PC-9 (cell line): ENCODE data around the gene FRMD8. TPM values are rescaled to one million over a fixed set of nuclear protein-coding genes. Genes with fewer than 3 reads are reported as not detected.
A peak's percentile ranks its signal among the peaks of the same experiment; 100 is the strongest.

Experiments used
- BruUV-seq: library from RNA; stranded (reverse); fragments of 400-500 nt; replicated peaks from 2 replicates; lab custom pipeline; 2021; lab: Mats Ljungman, UMichigan
- CTCF ChIA-PET: fragments of 300-600 bp; sonication (Branson Sonifier 250); formaldehyde crosslinking; loops from one replicate; lab custom pipeline; 2022; ENCODE audit warnings: antibody characterized with exemption; lab: Charles Lee
- POLR2A ChIA-PET: fragments of 300-600 bp; sonication (Branson Sonifier 250); formaldehyde crosslinking; loops from one replicate; lab custom pipeline; 2022; ENCODE audit warnings: antibody characterized with exemption; ENCODE audit not compliant: unreplicated experiment; lab: Charles Lee
- DNase-seq, 2 experiments: peaks; one replicate each; pipeline versions ENCODE4 v3.0.0 to v3.0.0-alpha.2; 2015 to 2022; ENCODE audit warnings: mixed read lengths in 1 of 2
- H2AFZ ChIP-seq: fragments of 200-600 bp; sonication (generic); 2 replicates; pipeline ENCODE4 v1.8.1; 2017; ENCODE audit warnings: antibody characterized with exemption
- H3F3A ChIP-seq: fragments of 200-600 bp; sonication (generic); 2 replicates; pipeline ENCODE4 v1.8.1; 2017; ENCODE audit warnings: antibody characterized with exemption, mild to moderate bottlenecking, low read depth; ENCODE audit not compliant: insufficient read depth
- H3K27ac ChIP-seq: fragments of 200-600 bp; sonication (generic); 2 replicates; pipeline ENCODE4 v1.6.1; 2016; ENCODE audit warnings: mixed run types
- H3K27me3 ChIP-seq: fragments of 200-600 bp; sonication (generic); 2 replicates; pipeline ENCODE4 v1.6.1; 2016; ENCODE audit warnings: low read depth, mixed run types; ENCODE audit not compliant: insufficient read depth
- H3K36me3 ChIP-seq: fragments of 200-600 bp; sonication (generic); 2 replicates; pipeline ENCODE4 v1.6.1; 2016; ENCODE audit warnings: low read depth, mixed run types
- H3K4me1 ChIP-seq: fragments of 200-600 bp; sonication (generic); replicated peaks from 2 replicates; pipeline ENCODE4 v1.6.1; 2016; ENCODE audit warnings: mixed run types; ENCODE audit not compliant: insufficient read depth
- H3K4me2 ChIP-seq: fragments of 200-600 bp; sonication (generic); 2 replicates; pipeline ENCODE4 v1.6.1; 2017; ENCODE audit warnings: mixed run types
- H3K4me3 ChIP-seq: fragments of 200-600 bp; sonication (generic); 2 replicates; pipeline ENCODE4 v1.6.1; 2016; ENCODE audit warnings: mixed run types
- H3K79me2 ChIP-seq: fragments of 200-600 bp; sonication (generic); 2 replicates; pipeline ENCODE4 v1.6.1; 2017; ENCODE audit warnings: low read depth, mixed run types
- H3K9me2 ChIP-seq: fragments of 200-600 bp; sonication (generic); 2 replicates; pipeline ENCODE4 v1.8.1; 2017; ENCODE audit warnings: mild to moderate bottlenecking; ENCODE audit not compliant: insufficient read depth
- H3K9me3 ChIP-seq: fragments of 200-600 bp; sonication (generic); 2 replicates; pipeline ENCODE4 v1.8.1; 2016; ENCODE audit warnings: low read depth; ENCODE audit not compliant: insufficient read depth
- H4K20me1 ChIP-seq: fragments of 200-600 bp; sonication (generic); 2 replicates; pipeline ENCODE4 v1.8.1; 2017; ENCODE audit not compliant: insufficient read depth
- CTCF ChIP-seq: fragments of 200-600 bp; sonication (generic); conservative IDR thresholded peaks from 2 replicates; pipeline ENCODE4 v1.6.1; 2017; ENCODE audit warnings: mixed run types, antibody characterized with exemption, mild to moderate bottlenecking, moderate library complexity
- EZH2 ChIP-seq: fragments of 200-600 bp; sonication (generic); IDR thresholded peaks from 2 replicates; pipeline ENCODE4 v1.8.0; 2017; ENCODE audit warnings: antibody characterized with exemption, low read depth
- intact Hi-C: fragments of 100-400 bp; cut with micrococcal nuclease; formaldehyde crosslinking; loops from one replicate; pipeline ENCODE4 v1.10.0; 2022; ENCODE audit not compliant: unreplicated experiment
- total RNA-seq: library from RNA; stranded (reverse); gene quantifications from 2 replicates; pipeline ENCODE4 v1.2.3, GENCODE V29; 2021

Gene FRMD8
- total RNA-seq, 1 experiment from 2014 or later: 32.4 TPM

DNA sequence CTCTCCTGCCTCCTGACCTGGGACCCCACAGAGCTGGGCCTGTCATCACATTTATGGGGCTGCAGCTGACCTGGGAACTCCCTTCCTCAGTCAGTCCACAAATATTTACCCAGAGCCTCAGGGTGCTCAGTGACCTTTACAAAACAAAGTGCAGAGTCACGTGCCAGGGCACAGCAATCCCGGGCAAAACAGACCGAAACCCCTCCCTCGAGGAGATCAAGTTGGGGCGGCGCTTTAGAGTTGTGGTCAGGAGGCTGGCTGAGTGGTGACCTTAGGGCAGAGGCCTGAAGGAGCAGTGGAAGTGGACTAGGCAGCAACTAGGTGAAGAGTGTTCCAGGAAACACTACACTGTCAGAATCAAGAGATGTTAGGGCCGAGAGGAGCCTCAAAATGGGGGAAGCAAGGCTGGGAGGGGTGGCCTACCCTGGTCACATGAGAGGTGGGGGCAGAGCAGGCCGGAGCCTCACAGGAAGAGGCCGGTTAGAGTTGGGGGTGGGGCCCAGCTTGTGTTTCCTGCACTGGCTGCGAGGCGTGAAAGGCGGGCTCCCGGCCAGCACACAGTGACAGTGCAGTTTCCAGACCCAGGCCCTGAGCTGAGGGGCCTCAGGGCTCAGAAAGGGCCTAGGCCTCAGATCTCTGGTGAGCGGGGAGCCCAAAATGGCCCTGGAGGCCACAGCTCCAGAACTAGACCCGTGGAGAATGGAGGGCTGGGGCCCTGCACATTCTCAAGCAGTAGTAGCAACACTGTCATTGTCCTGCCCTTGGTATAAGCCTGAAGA lies 32.4 kb downstream of the FRMD8 start:
- POLR2A ChIA-PET: interaction anchor here (0.6 to 3.2 kb wide), 21 partner anchors 12 to 494 kb away, joined by 3 to 97 read pairs (median 5); partner anchors contain the start of genes MALAT1, PCNX3 and PPP2R5B
- Histone ChIP-seq H3K9me3 (no peaks in the 10 kb centered on the region), H3K27me3 (no peaks in the 10 kb centered on the region), H3K4me2 (peak overlapping the region; percentile 99), H3K9me2 (no peaks in the 10 kb centered on the region), H3F3A (peaks cover 59% of the 10 kb centered on the region), H3K27ac (peak overlapping the region; percentile 100), H3K79me2 (peaks cover 48% of the 10 kb centered on the region), H3K4me3 (peak overlapping the region; percentile 59), H4K20me1 (peaks cover 12% of the 10 kb centered on the region), H3K36me3 (peaks cover 9% of the 10 kb centered on the region), H2AFZ (no peak overlapping the region), H3K4me1 (peaks cover 57% of the 10 kb centered on the region)
- TF ChIP-seq EZH2 (no peak), CTCF (no peak)
- peak; percentile 98 to 99 for DNase-seq
- no TSS peak for BruUV-seq
- CTCF ChIA-PET: interaction anchor here (0.5 to 1.7 kb wide), 3 partner anchors 74 to 196 kb away, joined by 3 to 17 read pairs (median 4); no protein-coding TSS in a partner anchor
- intact Hi-C loops: loop anchor here (1.0 to 5.0 kb wide), 5 partner anchors 14 to 142 kb away; no protein-coding TSS in a partner anchor

- TF ChIP-seq EZH2 (no peak), CTCF (no peak)
- Histone ChIP-seq H3K4me1 (peaks cover 57% of the 10 kb centered on the region), H3K4me2 (peak overlapping the region; percentile 99), H3K9me2 (no peaks in the 10 kb centered on the region), H2AFZ (no peak overlapping the region), H4K20me1 (peaks cover 17% of the 10 kb centered on the region), H3F3A (peaks cover 65% of the 10 kb centered on the region), H3K27ac (peak overlapping the region; percentile 100), H3K79me2 (peaks cover 53% of the 10 kb centered on the region), H3K27me3 (no peaks in the 10 kb centered on the region), H3K9me3 (no peaks in the 10 kb centered on the region), H3K36me3 (peaks cover 14% of the 10 kb centered on the region), H3K4me3 (peak overlapping the region; percentile 59)
- ChIA-PET POLR2A (interaction anchor here (0.6 to 3.2 kb wide), 17 partner anchors 17 to 481 kb away, joined by 3 to 97 read pairs (median 6); no protein-coding TSS in a partner anchor), CTCF (interaction anchor here (0.8 to 1.7 kb wide), 2 partner anchors 74 to 195 kb away, joined by 3 to 4 read pairs; no protein-coding TSS in a partner anchor)
- TSS peak; percentile 54 for BruUV-seq
- DNase-seq: no peak
- intact Hi-C loops: loop anchor here (2.0 to 5.0 kb wide), 2 partner anchors 13 to 142 kb away; no protein-coding TSS in a partner anchor
These were observed 33.0 kb downstream of the FRMD8 start for GRCh38 chr11:65419460-65419771.

DNA sequence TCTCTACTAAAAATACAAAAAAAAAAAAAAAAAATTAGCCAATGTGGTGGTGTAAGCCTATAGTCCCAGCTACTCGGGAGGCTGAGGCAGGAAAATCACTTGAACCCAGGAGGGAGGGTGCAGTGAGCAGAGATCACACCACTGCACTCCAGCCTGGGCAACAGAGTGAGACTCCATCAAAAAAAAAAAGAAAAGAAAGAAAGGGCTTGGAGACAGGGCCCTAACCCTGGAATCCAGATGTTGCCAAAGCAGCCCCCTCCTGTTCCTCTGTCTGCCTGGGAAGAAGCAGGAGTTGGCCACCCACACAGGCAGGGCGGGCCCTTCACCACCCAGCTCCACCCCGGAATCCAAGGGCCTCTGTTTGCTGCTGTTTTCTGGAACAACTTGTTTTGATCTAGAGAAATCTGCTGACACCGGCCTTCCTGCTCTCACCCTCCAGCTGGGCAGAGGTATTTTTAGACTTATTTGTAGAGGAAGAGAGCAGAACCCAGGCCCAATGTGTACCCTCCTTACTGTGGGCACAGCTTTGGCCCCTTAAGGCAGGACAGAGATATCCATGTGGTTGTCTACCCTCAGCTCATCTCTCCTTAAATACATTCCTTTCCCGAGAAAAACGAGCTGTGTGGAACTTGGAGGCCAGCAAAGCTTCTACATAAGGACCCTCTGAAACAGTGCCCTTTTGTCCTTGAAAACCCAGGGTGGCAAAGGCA lies 33.5 kb downstream of the FRMD8 start:
- Histone ChIP-seq H3K79me2 (peaks cover 58% of the 10 kb centered on the region), H2AFZ (no peak overlapping the region), H3K4me3 (peak overlapping the region; percentile 59; the same call in 1 of the 2 replicates), H3K4me2 (peak overlapping the region; percentile 99), H3K9me3 (no peaks in the 10 kb centered on the region), H4K20me1 (peaks cover 22% of the 10 kb centered on the region), H3K9me2 (no peaks in the 10 kb centered on the region), H3K36me3 (peaks cover 19% of the 10 kb centered on the region), H3K27me3 (no peaks in the 10 kb centered on the region), H3K27ac (peak overlapping the region; percentile 100), H3F3A (peaks cover 70% of the 10 kb centered on the region), H3K4me1 (peaks cover 57% of the 10 kb centered on the region)
- peak; percentile 93 to 94 for DNase-seq
- BruUV-seq: no TSS peak
- ChIA-PET POLR2A (interaction anchor here (0.6 to 3.2 kb wide), 22 partner anchors 13 to 525 kb away, joined by 3 to 97 read pairs (median 6); partner anchors contain the start of gene MALAT1), CTCF (interaction anchor here (0.6 to 1.7 kb wide), 3 partner anchors 49 to 195 kb away, joined by 3 to 4 read pairs (median 3); no protein-coding TSS in a partner anchor)
- TF ChIP-seq EZH2: no peak
- TF ChIP-seq CTCF: no peak
- intact Hi-C loops: loop anchor here (2.0 to 5.0 kb wide), 5 partner anchors 13 to 152 kb away; partner anchors contain the start of genes FAM89B, LTBP3, MALAT1 and ZNRD2
